HG03558 (cell line): Measurements from ENCODE around the gene CCPG1.

Source experiments
- ATAC-seq: cut with Tn5 transposase; IDR thresholded peaks from one replicate; pipeline ENCODE4 v1.9.1; 2021; ENCODE audit warnings: moderate number of reproducible peaks; ENCODE audit not compliant: unreplicated experiment; ENCODE audit errors: extremely low read depth

Gene CCPG1

GRCh38 chr15:55389264-55389607, 18.9 kb downstream of the CCPG1 start:
- ATAC-seq: no peak

- ATAC-seq: no peak
These were observed 21.1 kb downstream of the CCPG1 start for GRCh38 chr15:55387027-55387426.

- no peak for ATAC-seq
These were observed 24.5 kb downstream of the CCPG1 start for GRCh38 chr15:55383687-55384086.

DNA sequence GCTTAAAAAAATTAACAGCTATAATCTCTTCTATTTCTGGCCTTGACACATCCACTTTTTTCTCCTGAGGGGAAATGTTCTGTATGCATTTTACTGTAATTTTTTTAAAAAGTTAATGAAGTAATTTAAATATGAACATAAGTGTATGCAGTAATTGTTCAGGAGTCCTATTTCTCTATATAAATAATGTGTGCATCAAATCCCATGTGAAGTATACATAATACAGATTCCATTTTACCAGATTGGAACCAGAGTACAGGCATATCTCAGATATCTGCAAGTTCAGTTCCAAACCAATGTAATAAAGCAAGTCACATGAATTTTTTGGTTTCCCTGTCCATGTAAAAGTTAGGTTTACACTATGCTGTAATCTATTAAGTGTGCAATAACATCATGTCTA, 26.6 kb downstream of the CCPG1 start:
- ATAC-seq: no peak

- no peak for ATAC-seq
These were observed 29.1 kb downstream of the CCPG1 start for GRCh38 chr15:55379095-55379494.

DNA sequence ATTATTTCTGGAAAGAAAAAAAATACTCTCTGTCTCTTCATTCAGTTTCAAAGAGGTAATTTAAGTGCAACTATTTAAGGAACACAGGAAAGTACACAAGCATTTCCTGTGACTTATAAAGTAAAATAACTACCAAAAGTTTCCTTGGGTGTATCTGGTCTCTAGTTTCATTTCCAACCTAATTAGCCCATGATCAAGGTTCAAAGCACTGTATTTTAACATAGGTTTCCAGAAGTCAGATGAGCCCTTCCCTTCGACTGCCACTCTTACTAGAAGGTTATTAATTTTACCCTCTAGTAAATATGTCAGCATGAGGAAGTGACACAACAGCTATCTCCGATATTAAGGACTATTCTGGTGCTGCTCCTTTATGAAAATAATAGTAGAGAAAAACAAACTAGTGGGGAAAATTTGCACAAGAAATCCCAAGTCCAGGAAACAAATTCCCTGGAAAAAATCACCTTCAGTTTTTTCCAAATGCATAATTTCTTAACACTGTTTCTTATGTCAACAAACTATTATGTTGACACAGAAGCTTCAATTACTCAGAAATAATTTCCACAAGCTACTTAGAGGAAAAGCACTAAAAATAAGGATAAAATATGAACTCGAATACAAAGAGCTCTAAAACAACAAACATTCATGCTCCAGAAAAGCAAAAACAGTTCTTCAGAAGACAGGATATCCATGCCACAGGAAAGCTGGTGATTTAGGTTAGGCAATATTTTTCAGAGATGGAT, 35.3 kb downstream of the CCPG1 start:
- ATAC-seq: no peak

DNA sequence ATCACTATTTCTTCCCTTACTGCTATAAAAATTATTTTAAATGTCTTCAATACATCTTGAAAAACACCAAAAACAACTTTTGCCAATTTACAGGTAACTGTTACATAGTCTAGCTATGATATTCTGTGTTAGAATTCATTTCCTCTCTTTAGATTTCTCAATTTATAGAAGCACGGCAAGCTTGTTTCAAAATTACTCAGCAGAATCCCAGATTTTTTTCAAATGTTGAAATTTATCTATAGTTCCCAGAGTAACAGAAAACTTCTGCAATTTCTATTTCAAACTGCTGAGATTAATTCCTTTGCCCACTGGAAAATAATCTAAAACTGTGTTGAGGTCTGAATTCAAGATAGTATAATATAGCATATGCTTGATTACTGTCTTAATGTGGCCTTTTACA, 41.2 kb downstream of the CCPG1 start:
- ATAC-seq: no peak

- no peak for ATAC-seq
These were observed 45.5 kb downstream of the CCPG1 start for GRCh38 chr15:55362641-55363040.

GRCh38 chr15:55361048-55361447, 47.1 kb downstream of the CCPG1 start:
- no peak for ATAC-seq

DNA sequence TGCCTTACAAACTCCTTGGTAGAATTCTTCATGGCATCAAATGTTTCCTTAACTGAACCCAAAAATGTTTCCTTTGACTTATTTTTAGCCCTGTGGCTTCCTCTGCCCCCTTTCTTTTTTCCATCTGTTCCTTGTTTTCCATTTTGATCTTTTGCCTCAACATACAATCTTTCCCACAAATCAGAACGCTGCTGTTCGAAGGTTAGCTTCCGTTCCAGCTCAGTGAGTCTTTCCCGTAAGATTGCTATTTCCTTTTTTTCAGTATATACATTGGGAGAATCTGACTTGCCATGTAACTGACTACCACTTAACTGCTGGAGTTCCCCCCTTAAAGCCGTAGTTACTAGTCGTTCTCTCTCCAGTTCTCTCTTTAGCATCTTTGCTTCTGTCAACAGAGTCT, 47.9 kb downstream of the CCPG1 start:
- ATAC-seq: no peak

GRCh38 chr15:55358471-55358870, 49.7 kb downstream of the CCPG1 start:
- ATAC-seq: no peak

- no peak for ATAC-seq
These were observed 50.4 kb downstream of the CCPG1 start for GRCh38 chr15:55357774-55358173.

GRCh38 chr15:55356985-55357585, 51.1 kb downstream of the CCPG1 start:
- no peak for ATAC-seq

- no peak for ATAC-seq
These were observed 55.1 kb downstream of the CCPG1 start for GRCh38 chr15:55353025-55353424.

DNA sequence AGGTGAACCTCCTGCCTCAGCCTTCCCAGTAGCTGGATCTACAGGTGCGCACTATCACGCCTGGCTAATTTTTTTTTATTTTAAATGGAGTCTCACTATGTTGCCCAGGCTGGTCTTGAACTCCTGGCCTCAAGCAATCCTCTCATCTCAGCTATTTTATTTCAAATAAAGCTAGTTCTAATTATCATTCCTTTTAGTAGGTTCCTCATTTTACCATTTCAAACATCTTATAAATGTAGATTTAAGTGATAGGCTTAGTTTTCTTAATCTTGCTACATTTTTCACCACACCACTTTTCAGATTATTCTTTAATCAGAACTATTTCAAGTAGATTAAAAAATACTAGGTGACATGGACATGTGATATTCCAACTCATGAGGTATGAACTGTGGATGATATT, 58.9 kb downstream of the CCPG1 start:
- ATAC-seq: no peak

- ATAC-seq: no peak
These were observed 59.8 kb downstream of the CCPG1 start for GRCh38 chr15:55348281-55348778.

- ATAC-seq: no peak
These were observed 64.0 kb downstream of the CCPG1 start for GRCh38 chr15:55344206-55344605.

- ATAC-seq: no peak
These were observed 65.0 kb downstream of the CCPG1 start for GRCh38 chr15:55343168-55343567.

DNA sequence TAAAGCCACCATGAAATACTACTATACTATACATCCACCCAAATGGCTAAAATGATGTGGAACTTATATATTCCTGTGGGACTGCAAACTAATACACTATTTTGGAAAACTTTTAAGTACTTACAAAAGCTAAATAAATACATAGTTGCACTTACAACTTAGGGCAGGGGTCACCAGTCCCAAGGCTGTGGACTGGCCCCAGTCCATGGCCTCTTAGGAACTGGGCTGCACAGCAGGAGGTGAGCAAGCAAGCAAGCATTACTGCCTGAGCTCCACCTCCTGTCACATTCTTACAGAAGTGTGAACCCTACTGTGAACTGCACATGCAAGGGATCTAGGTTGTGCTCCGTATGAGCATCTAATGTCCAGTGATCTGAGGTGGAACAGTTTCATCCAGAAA, 71.0 kb downstream of the CCPG1 start:
- ATAC-seq: no peak

DNA sequence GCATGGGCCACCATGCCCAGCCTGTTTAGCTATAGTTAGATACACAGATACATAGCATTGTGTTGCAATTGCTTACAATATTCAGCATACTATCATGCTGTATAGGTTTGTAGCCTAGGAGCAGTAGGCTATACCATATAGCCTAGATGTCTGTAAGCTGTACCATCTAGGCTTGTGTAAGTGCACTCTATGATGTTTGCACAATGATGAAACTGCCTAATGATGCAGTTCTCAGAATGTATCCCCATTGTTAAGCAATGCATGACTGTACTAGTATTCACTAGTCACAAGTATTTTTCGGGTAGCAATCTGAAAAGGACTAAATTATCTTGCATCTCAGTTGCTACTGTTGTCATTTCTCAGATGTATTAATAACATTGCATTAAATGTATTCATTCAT, 73.2 kb downstream of the CCPG1 start:
- no peak for ATAC-seq

GRCh38 chr15:55334371-55334770, 73.8 kb downstream of the CCPG1 start:
- ATAC-seq: no peak

GRCh38 chr15:55327387-55327786, 80.8 kb downstream of the CCPG1 start:
- ATAC-seq: no peak
